GM10248 (cell line): ENCODE data around the gene TMEM134.
A peak's percentile ranks its signal among the peaks of the same experiment; 100 is the strongest.

Experiments used
- CTCF ChIA-PET: fragments of 300-600 bp; sonication (Branson Sonifier 250); formaldehyde crosslinking; extraction: SDS; loops from one replicate; lab custom pipeline; 2021; ENCODE audit warnings: antibody characterized with exemption; lab: Yijun Ruan, JAX
- POLR2A ChIA-PET: fragments of 350-650 bp; sonication (Branson Sonifier 250); formaldehyde crosslinking; extraction: SDS; loops from one replicate; lab custom pipeline; 2020; ENCODE audit warnings: antibody characterized with exemption; lab: Yijun Ruan, JAX
- DNase-seq: peaks from one replicate; pipeline ENCODE4 v3.0.0; 2012; ENCODE audit errors: extremely low spot score
- CTCF ChIP-seq: IDR thresholded peaks from 2 replicates; pipeline ENCODE4 v1.5.1; 2012; ENCODE audit warnings: mild to moderate bottlenecking, low read depth; ENCODE audit errors: extremely low read depth, missing control alignments, control extremely low read depth

TMEM134 gene

GRCh38 chr11:67491276-67492068 is 22.4 kb upstream of the TMEM134 start:
- no peak for TF ChIP-seq CTCF
- CTCF ChIA-PET: interaction anchor here (1.2 to 2.5 kb wide), 3 partner anchors 53 to 92 kb away, joined by 4 to 15 read pairs (median 4); partner anchors contain the start of genes GSTP1 and PPP1CA
- POLR2A ChIA-PET: interaction anchor here (0.6 kb wide), 3 partner anchors 39 to 83 kb away, joined by 3 to 6 read pairs (median 3); partner anchors contain the start of gene GPR152
- DNase-seq: no peak

- POLR2A ChIA-PET: interaction anchor here (0.6 kb wide), 3 partner anchors 38 to 83 kb away, joined by 3 to 6 read pairs (median 3); partner anchors contain the start of gene GPR152
- TF ChIP-seq CTCF: no peak
- DNase-seq: no peak
- CTCF ChIA-PET: interaction anchor here (1.0 kb wide), 1 partner anchor 22 kb away, joined by 3 read pairs; no protein-coding TSS in a partner anchor
Measured at GRCh38 chr11:67490727-67491065, 21.6 kb upstream of the TMEM134 start.

- no peak for TF ChIP-seq CTCF
- DNase-seq: no peak
- ChIA-PET POLR2A (interaction anchor here (0.6 kb wide), 2 partner anchors 37 to 44 kb away, joined by 3 to 6 read pairs; partner anchors contain the start of gene GPR152), CTCF (interaction anchor here (1.0 to 1.3 kb wide), 2 partner anchors 11 to 22 kb away, joined by 3 to 4 read pairs; no protein-coding TSS in a partner anchor)
Measured at GRCh38 chr11:67489885-67490726, 21.1 kb upstream of the TMEM134 start.

GRCh38 chr11:67489203-67489884 is 20.3 kb upstream of the TMEM134 start:
- POLR2A ChIA-PET: interaction anchor here (0.7 kb wide), 1 partner anchor 8 kb away, joined by 4 read pairs; no protein-coding TSS in a partner anchor
- TF ChIP-seq CTCF: no peak
- CTCF ChIA-PET: interaction anchor here (1.3 to 3.3 kb wide), 2 partner anchors 12 to 88 kb away, joined by 4 to 13 read pairs; partner anchors contain the start of gene PPP1CA
- DNase-seq: no peak

- CTCF ChIA-PET: interaction anchor here (0.7 to 3.3 kb wide), 5 partner anchors 10 to 130 kb away, joined by 3 to 13 read pairs (median 5); partner anchors contain the start of genes PPP1CA and TMEM134
- TF ChIP-seq CTCF: no peak
- DNase-seq: peak; percentile 81
- POLR2A ChIA-PET: interaction anchor here (0.7 to 1.5 kb wide), 5 partner anchors 15 to 555 kb away, joined by 3 to 4 read pairs (median 3); no protein-coding TSS in a partner anchor
Measured at GRCh38 chr11:67486481-67487195, 17.6 kb upstream of the TMEM134 start.

GRCh38 chr11:67485873-67486361 is 16.9 kb upstream of the TMEM134 start:
- peak; percentile 72 for DNase-seq
- ChIA-PET POLR2A (interaction anchor here (1.4 to 1.5 kb wide), 2 partner anchors 49 to 81 kb away, joined by 3 to 4 read pairs; no protein-coding TSS in a partner anchor), CTCF (interaction anchor here (0.8 to 2.5 kb wide), 6 partner anchors 11 to 129 kb away, joined by 3 to 9 read pairs (median 4); partner anchors contain the start of genes PPP1CA and TMEM134)
